Stromal cell of bone marrow (primary cell): ENCODE results near the gene FGF5.
"Not testable (repeated sequence)": the region's sequence is repeated elsewhere in the genome, so short reads cannot be mapped to it uniquely, and the experiment has no call there.

Experiments used
- DNase-seq: peaks from one replicate; pipeline ENCODE4 v3.0.0-alpha.2; 2012; ENCODE audit warnings: low read depth

The FGF5 gene

DNA sequence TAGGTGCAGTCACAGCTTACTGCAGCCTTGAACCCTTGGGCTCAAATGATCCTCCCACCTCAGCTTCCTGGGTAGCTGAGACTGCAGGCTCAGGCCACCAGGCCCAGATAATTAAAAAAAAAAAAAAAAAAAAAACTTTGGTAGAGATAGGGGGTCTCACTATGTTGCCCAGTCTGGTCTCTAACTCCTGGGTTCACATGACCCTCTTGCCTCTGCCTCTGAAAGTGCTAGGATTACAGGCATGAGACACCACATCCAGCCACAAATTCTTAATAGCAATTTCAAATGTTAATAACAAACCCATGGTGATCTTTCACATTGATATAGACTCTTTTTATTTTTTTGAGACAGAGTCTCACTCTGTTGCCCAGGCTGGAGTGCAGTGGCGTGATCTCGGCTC is 12.3 kb upstream of the FGF5 start:
- DNase-seq = no peak

GRCh38 chr4:80255329-80256095 is 11.0 kb upstream of the FGF5 start:
- no peak for DNase-seq

GRCh38 chr4:80257851-80258250 is 8.6 kb upstream of the FGF5 start:
- no peak for DNase-seq

GRCh38 chr4:80259012-80259411 is 7.5 kb upstream of the FGF5 start:
- no peak for DNase-seq

DNA sequence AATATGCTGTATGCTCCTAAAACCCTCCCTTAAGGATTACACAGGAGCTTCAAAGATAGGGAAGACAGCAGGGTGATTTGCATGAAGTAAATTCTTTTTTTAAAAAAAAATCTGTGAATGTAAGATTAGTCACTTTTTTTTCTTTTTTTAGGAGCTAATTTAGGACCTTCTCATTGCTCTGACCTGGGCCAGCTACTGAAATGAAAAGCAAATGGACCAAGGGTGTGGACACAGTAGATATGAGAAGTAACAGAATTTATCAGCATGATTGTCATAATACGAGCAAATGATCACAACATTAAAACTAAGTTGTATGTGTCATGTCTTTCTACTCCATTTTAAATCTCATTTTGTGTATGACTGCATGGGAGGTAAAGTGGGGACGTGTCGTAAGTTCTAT is 6.6 kb upstream of the FGF5 start:
- DNase-seq = no peak

- DNase-seq = no peak
Measured at GRCh38 chr4:80261989-80262600, 4.4 kb upstream of the FGF5 start.

GRCh38 chr4:80263541-80264351 is 2.7 kb upstream of the FGF5 start:
- no peak for DNase-seq

- DNase-seq = no peak
Measured at GRCh38 chr4:80264352-80264647, 2.2 kb upstream of the FGF5 start.

- no peak for DNase-seq
Measured at GRCh38 chr4:80264825-80265224, 1.6 kb upstream of the FGF5 start.

DNA sequence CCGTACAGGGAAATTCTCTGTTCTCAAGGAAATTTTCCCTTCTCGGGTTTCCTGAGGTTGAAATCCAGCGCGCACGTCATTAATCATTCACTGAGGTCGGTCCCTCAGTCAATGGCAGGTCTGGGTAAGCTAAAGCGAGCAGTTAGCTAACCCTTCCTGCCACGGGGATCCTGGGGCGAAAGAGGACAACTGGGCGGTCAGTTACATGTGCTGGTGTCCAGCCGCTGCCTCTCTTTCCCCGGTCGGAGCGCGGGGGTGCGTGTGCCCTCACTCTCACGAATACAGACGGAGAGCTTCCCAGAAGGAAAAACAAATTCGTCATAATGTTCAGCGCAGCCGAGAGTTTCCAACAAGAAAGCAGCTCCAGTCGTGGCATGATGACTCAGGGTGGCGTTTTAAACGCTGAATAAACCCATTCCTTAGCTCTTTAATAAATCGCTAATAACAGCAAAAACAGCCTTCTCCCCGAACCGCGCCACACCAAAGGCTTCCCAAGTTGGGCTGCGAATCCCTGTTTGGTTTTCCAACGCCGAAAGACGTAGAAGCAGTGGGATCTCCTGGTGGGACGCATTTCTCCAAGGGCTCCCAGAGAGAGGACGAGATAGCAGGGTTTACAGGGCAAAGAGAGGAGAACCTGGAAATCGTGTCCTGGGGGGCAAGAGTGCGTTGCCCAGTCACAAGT is 752 bp upstream of the FGF5 start:
- peak; percentile 85 for DNase-seq

DNA sequence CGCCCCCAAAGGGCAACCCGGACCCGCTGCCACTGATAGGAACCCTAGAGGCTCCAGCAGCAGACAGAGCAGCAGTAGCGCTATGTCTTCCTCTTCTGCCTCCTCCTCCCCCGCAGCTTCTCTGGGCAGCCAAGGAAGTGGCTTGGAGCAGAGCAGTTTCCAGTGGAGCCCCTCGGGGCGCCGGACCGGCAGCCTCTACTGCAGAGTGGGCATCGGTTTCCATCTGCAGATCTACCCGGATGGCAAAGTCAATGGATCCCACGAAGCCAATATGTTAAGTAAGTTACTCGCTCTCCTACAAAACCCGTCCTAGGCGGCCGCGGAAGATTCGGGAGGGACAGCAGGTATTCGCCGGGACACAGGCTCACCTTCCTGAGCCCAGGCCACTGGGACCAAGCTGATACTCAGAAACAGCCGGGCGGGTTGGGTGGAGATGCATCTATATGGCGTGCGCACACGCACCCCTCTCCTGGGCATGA is 477 bp downstream of the FGF5 start:
- peak; percentile 21 for DNase-seq

DNA sequence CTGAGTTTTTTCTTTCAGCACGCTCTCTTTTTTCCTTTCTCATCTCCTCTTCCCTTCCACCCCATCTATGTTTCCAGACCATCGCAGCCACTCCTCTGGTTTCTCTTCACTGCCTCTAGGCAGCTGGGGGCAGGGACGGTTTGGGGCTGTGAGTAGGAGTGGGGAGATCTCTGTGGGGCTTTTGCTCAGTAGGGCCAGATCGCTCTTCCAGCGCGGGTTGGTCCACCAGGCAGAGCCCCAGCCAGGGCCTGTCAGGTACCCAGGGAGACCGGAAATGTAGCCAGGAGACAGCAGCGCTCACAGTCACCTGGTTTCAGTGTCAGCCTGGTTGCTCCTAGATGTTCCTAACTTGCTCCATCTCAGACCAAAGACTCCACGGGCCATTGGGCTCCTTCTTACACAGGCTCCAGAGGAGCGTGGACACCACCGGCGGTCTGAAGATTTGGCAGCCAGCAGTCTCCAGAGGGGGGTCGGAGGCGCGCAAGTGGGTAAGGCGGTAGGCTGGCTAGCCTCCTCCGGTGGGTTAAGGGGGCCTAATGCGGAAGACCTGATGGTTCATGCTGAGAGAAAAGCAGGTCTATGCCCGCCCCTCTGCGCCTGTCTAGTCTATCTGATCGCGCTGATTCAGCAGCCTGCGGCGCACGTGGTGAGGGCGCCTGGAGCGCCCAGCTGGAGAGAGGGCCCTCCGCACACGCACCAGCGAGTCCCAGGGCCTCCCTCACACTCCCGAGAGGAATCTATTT is 1.8 kb downstream of the FGF5 start:
- peak; percentile 31 for DNase-seq

GRCh38 chr4:80268936-80269335 is 2.5 kb downstream of the FGF5 start:
- no peak for DNase-seq

GRCh38 chr4:80270321-80270720 is 3.9 kb downstream of the FGF5 start:
- no peak for DNase-seq

GRCh38 chr4:80270868-80271267 is 4.4 kb downstream of the FGF5 start:
- DNase-seq = no peak

DNA sequence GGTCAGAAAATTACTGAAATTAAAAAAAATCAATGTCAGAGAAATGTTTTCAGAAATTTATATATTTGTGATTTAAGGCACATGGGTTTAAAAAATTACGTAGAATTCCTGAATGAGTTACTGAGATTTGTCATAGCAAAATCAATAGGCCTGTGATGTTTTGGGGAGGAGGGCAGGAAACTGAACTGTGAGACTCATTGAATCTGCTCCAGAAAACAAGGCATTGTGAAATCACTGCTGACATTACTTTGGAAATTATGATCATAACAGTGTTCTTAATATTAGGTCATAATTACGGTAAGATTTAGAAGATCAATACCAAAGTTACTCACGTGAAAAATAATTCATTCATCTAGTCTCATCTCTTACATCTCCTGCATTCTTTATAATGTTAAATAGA is 5.3 kb downstream of the FGF5 start:
- DNase-seq = peak; percentile 42

GRCh38 chr4:80276931-80277330 is 10.5 kb downstream of the FGF5 start:
- no peak for DNase-seq

- no peak for DNase-seq
Measured at GRCh38 chr4:80279751-80280150, 13.3 kb downstream of the FGF5 start.

GRCh38 chr4:80286451-80286850 is 20.0 kb downstream of the FGF5 start:
- no peak for DNase-seq

GRCh38 chr4:80290665-80291064 is 24.2 kb downstream of the FGF5 start:
- not testable (repeated sequence) for DNase-seq

- DNase-seq = no peak
Measured at GRCh38 chr4:80294206-80294605, 27.7 kb downstream of the FGF5 start.

GRCh38 chr4:80295336-80295735 is 28.9 kb downstream of the FGF5 start:
- no peak for DNase-seq
